NCI-H2081 (cell line): ENCODE data around the gene VPS54.
A peak's percentile ranks its signal among the peaks of the same experiment; 100 is the strongest.

Source experiments
- DNase-seq, 2 experiments: peaks; one replicate each; lab custom pipeline; 2025; lab: John Stamatoyannopoulos, UW

The VPS54 gene

DNA sequence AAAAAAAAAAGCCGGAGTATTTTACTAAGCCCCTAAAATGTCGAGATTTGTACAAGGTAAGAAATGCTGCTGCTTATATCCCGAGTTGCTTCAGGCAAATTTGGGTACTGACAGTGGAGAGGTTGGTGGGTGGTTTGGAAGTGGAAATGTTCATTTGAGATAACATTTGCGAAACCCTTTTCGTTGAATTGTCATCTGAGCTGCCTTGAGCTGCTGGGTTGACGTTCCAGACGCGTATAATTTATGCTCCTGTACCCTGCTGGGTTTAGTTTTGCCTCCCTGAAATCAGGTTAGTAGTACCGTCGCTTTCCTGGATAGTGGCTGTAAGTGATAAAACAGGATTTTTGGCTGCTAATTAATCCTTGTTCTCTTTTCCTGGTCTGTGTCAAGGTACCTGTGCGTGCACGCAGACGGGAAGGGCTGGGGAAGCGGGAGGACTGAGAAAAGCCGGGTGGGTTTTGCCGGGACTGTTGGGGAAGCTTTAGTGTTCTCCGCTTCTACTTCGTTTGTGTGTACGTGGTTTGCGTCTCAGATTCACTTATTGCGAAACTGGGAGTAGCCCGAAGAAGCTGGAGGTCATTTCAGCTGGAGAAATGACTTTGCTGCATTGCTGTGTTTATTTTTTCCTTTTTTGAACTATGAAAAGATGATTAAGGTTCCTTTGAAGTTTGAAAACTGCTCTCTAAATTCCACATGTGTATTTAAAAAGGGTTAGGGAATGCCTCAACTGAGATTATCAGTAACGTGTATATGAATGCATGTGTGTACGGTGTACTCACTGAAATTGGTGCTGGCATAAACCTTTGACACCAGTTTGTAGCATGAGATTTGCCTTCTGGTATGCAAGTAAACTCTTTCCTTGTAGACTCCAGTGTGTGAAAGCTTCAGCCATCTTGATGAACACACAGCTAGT lies 176.8 kb downstream of the VPS54 start:
- DNase-seq: peak; percentile 37 to 54
